Nephron progenitor cell (in vitro differentiated cells): Measurements from ENCODE around the gene ALG9.

Experiments
- DNase-seq: peaks from one replicate; pipeline ENCODE4 v3.0.0; 2021
- H3K27ac Mint-ChIP-seq: 2 replicates; pipeline ENCODE4 v1.8.0; 2021; ENCODE audit warnings: mild to moderate bottlenecking, moderate library complexity, mixed read lengths
- H3K27me3 Mint-ChIP-seq: 2 replicates; pipeline ENCODE4 v1.8.0; 2021; ENCODE audit warnings: mild to moderate bottlenecking, low read depth, mixed read lengths; ENCODE audit not compliant: poor library complexity
- H3K36me3 Mint-ChIP-seq: 2 replicates; pipeline ENCODE4 v1.8.0; 2021; ENCODE audit warnings: low read depth, mixed read lengths
- H3K4me1 Mint-ChIP-seq: 2 replicates; pipeline ENCODE4 v1.8.0; 2021; ENCODE audit warnings: mixed read lengths
- H3K4me3 Mint-ChIP-seq: 2 replicates; pipeline ENCODE4 v1.8.0; 2021; ENCODE audit warnings: mild to moderate bottlenecking, moderate library complexity, mixed read lengths
- H3K9me3 Mint-ChIP-seq: 2 replicates; pipeline ENCODE4 v1.8.0; 2021; ENCODE audit warnings: mild to moderate bottlenecking, moderate library complexity, mixed read lengths
- TF ChIP-seq, protein P1 (sequence below): fragments of 200-600 bp; sonication (generic); IDR thresholded peaks from 2 replicates; pipeline ENCODE4 v1.5.0; 2021; ENCODE audit warnings: antibody characterized with exemption

The ALG9 gene

DNA sequence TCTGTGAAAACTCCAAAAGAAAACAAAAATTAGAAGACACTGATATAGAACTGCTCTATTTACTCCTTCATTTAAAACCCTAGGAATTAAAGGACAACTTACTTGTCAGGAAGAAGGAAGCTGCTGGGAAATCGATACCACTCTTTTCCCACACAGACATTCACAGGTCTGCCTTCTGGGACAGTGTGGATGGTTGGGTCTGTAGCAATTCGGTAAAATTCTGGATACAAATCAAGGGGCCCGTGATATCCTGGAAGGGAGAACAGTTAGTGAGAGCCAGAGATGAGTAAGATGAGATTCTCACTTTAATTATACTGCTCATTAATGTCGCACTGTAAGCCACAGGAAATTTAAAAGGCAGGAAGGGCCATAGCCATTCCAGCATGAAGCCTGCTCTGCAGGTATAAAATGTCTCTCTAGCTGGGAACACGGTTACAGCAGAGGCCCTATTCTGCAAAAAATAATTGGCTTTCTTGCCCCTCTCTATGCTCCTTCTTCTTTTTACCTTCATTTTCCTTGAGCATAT is 34.0 kb downstream of the ALG9 start:
- Mint-ChIP-seq H3K9me3 (no peaks in the 10 kb centered on the region), H3K36me3 (peaks cover 23% of the 10 kb centered on the region), H3K4me1 (peaks cover 6% of the 10 kb centered on the region), H3K27ac (no peak overlapping the region), H3K27me3 (no peaks in the 10 kb centered on the region), H3K4me3 (no peak overlapping the region)
- DNase-seq = no peak
- TF ChIP-seq, protein P1, sequence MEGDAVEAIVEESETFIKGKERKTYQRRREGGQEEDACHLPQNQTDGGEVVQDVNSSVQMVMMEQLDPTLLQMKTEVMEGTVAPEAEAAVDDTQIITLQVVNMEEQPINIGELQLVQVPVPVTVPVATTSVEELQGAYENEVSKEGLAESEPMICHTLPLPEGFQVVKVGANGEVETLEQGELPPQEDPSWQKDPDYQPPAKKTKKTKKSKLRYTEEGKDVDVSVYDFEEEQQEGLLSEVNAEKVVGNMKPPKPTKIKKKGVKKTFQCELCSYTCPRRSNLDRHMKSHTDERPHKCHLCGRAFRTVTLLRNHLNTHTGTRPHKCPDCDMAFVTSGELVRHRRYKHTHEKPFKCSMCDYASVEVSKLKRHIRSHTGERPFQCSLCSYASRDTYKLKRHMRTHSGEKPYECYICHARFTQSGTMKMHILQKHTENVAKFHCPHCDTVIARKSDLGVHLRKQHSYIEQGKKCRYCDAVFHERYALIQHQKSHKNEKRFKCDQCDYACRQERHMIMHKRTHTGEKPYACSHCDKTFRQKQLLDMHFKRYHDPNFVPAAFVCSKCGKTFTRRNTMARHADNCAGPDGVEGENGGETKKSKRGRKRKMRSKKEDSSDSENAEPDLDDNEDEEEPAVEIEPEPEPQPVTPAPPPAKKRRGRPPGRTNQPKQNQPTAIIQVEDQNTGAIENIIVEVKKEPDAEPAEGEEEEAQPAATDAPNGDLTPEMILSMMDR = no peak

DNA sequence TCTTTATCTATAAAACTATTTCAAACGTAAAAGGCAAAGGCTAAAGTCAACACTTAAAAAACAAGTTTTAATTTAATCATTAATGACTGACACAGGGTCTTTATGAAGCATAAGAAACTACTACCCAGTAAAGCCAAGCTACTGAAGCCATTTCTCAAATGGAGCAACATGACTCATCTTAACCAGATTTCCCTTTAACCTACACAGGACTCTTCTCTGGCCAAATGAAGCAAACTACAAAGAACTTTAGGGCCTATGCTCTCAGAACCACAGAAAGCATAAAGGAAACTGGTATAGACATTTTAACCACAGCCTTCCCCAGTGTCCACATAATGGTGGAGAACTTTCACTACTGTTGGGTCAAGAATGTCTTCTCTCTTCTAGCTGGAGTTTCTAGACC is 34.7 kb downstream of the ALG9 start:
- H3K36me3 Mint-ChIP-seq = peaks cover 23% of the 10 kb centered on the region
- DNase-seq = no peak
- no peaks in the 10 kb centered on the region for H3K9me3 Mint-ChIP-seq
- no peak overlapping the region for H3K27ac Mint-ChIP-seq
- H3K4me3 Mint-ChIP-seq = no peak overlapping the region
- TF ChIP-seq, protein P1 = no peak
- no peaks in the 10 kb centered on the region for H3K27me3 Mint-ChIP-seq
- H3K4me1 Mint-ChIP-seq = peaks cover 6% of the 10 kb centered on the region

DNA sequence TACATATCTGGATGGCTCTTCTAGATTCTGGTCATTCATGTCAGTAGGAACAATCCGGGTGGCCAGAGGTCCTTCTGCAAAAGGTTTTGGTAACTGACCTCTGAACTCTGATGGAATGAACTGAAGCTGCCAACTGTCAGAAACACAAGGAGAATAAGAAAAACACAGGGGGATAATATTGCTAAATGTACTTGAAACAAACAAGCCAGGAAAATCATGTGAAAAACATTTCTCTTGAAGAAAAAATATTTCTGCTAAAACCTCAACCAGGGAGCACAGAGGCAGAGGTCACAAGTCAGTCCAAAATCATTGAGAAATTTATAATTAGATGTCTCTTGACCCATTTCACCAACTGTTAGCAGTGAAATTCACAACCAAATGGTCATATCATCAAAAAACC is 35.2 kb downstream of the ALG9 start:
- H3K9me3 Mint-ChIP-seq = no peaks in the 10 kb centered on the region
- peaks cover 2% of the 10 kb centered on the region for H3K4me1 Mint-ChIP-seq
- no peak for DNase-seq
- no peak overlapping the region for H3K4me3 Mint-ChIP-seq
- H3K27ac Mint-ChIP-seq = no peak overlapping the region
- peaks cover 23% of the 10 kb centered on the region for H3K36me3 Mint-ChIP-seq
- H3K27me3 Mint-ChIP-seq = no peaks in the 10 kb centered on the region
- TF ChIP-seq, protein P1 = no peak

DNA sequence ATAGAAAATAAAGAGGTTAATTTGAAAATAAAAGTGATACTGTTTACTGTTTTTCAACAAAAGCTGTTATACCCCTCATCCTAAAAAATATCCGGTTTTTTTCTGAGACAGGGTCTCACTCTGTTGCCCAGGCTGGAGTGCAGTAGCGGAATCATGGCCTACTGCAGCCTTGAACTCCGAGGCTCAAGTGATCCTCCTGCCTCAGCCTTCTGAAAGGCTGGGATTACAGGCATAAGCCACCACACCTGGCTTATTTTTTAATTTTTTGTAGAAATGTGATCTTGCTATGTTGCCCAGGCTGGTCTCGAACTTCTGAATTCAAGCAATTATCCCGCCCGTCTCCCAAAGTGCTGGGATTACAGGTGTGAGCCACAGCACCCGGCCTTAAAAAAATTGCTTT is 35.7 kb downstream of the ALG9 start:
- TF ChIP-seq, protein P1 = no peak
- Mint-ChIP-seq H3K9me3 (no peaks in the 10 kb centered on the region), H3K4me3 (no peak overlapping the region), H3K36me3 (peaks cover 24% of the 10 kb centered on the region), H3K27ac (no peak overlapping the region), H3K4me1 (no peaks in the 10 kb centered on the region), H3K27me3 (no peaks in the 10 kb centered on the region)
- DNase-seq = no peak

DNA sequence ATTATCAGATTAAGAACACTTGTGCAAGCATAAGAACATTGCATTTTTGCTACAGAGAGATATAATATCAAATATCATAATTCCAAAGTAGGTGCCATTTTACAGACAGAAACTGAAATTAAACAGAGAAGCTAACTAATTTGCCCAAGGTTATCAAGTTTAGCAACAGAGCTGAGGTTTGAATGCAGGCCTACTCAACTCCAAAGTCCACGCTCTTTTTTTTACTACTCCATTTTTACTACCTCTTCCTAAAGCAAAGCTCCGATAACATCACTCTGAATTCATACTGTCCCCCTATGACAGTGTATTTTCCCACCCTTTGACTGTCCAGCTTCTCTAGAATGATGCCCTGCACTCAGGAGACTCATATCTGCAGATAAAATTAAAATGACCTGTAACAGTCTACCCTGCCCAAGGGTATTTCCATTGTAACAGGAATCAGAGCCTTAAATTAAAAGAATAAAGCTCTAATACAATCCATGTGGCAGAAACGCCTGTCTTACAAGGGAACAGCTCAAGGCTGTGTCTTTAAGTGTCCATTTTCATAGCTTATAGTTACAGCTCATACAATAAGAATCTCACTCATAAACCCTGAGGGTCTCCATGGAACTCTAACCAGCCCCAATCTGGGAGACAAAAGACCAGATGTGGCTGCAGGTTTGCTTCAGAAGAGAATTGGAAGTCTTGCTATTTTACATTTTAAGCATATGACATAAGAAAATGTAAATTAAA is 36.8 kb downstream of the ALG9 start:
- TF ChIP-seq, protein P1 = no peak
- no peaks in the 10 kb centered on the region for H3K4me1 Mint-ChIP-seq
- no peaks in the 10 kb centered on the region for H3K27me3 Mint-ChIP-seq
- H3K4me3 Mint-ChIP-seq = no peak overlapping the region
- no peak for DNase-seq
- H3K36me3 Mint-ChIP-seq = peaks cover 29% of the 10 kb centered on the region
- H3K27ac Mint-ChIP-seq = no peak overlapping the region
- H3K9me3 Mint-ChIP-seq = no peaks in the 10 kb centered on the region

DNA sequence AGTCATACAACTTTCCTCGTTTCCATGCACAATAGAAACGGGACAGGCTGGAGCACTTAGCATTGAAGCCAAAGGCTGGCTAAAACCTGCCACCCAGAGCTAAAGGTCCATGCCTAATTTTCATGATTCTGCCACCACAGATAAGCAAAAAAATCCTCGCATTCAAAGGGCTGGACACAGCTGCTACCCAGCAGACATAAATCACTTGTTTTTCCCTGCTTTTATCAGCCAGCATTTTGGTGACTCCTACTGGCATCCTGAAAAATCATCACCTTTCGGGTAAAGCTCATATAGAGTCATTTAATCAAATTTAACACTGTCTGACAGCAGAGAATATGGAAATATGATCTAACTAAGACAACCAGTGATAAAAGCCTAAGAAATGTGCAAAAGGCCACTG is 37.9 kb downstream of the ALG9 start:
- H3K4me3 Mint-ChIP-seq = no peak overlapping the region
- H3K36me3 Mint-ChIP-seq = peaks cover 33% of the 10 kb centered on the region
- DNase-seq = no peak
- TF ChIP-seq, protein P1 = no peak
- no peaks in the 10 kb centered on the region for H3K4me1 Mint-ChIP-seq
- H3K27ac Mint-ChIP-seq = no peak overlapping the region
- H3K9me3 Mint-ChIP-seq = no peaks in the 10 kb centered on the region
- no peaks in the 10 kb centered on the region for H3K27me3 Mint-ChIP-seq
